ENCODE results near the gene TOMT. TPM values are rescaled to one million over a fixed set of nuclear protein-coding genes. Genes with fewer than 3 reads are reported as not detected.

Gene TOMT, protein sequence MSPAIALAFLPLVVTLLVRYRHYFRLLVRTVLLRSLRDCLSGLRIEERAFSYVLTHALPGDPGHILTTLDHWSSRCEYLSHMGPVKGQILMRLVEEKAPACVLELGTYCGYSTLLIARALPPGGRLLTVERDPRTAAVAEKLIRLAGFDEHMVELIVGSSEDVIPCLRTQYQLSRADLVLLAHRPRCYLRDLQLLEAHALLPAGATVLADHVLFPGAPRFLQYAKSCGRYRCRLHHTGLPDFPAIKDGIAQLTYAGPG
- total RNA-seq (not detected in 2 replicates), polyA plus RNA-seq (not detected in 2 replicates)

DNA sequence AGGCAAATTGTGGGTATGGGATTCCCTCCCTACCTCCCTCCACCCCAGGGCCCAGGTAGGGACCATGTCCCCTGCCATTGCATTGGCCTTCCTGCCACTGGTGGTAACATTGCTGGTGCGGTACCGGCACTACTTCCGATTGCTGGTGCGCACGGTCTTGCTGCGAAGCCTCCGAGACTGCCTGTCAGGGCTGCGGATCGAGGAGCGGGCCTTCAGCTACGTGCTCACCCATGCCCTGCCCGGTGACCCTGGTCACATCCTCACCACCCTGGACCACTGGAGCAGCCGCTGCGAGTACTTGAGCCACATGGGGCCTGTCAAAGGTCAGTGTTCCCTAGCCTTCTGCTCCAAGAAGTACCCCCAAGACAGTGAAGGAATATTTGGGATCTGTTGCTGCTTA is at the start of gene TOMT:
TSS of gene TOMT (plus strand) at position 37 of the 400 bp plus-strand sequence. CDS start at position 65, 28 bp downstream.
- TF ChIP-seq, protein P1, sequence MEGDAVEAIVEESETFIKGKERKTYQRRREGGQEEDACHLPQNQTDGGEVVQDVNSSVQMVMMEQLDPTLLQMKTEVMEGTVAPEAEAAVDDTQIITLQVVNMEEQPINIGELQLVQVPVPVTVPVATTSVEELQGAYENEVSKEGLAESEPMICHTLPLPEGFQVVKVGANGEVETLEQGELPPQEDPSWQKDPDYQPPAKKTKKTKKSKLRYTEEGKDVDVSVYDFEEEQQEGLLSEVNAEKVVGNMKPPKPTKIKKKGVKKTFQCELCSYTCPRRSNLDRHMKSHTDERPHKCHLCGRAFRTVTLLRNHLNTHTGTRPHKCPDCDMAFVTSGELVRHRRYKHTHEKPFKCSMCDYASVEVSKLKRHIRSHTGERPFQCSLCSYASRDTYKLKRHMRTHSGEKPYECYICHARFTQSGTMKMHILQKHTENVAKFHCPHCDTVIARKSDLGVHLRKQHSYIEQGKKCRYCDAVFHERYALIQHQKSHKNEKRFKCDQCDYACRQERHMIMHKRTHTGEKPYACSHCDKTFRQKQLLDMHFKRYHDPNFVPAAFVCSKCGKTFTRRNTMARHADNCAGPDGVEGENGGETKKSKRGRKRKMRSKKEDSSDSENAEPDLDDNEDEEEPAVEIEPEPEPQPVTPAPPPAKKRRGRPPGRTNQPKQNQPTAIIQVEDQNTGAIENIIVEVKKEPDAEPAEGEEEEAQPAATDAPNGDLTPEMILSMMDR (IDR thresholded peaks at IDR 0.05; ENCODE audit: low read depth, low read length): no peak
- peaks cover 10% of the 10 kb centered on the region for H3K4me1 ChIP-seq (ENCODE audit: low read depth)
- no peak for DNase-seq (ENCODE audit: low read depth in 1 of 2, low spot score in 1 of 2)
- H3K27ac ChIP-seq: no peak within 1 kb of the TSS
- H3K9me3 ChIP-seq (ENCODE audit: low read depth): no peaks in the 10 kb centered on the region
- H3K27me3 ChIP-seq: no peaks in the 10 kb centered on the region
- no peaks in the 10 kb centered on the region for H3K36me3 ChIP-seq
- no peak within 1 kb of the TSS for H3K4me3 ChIP-seq

DNA sequence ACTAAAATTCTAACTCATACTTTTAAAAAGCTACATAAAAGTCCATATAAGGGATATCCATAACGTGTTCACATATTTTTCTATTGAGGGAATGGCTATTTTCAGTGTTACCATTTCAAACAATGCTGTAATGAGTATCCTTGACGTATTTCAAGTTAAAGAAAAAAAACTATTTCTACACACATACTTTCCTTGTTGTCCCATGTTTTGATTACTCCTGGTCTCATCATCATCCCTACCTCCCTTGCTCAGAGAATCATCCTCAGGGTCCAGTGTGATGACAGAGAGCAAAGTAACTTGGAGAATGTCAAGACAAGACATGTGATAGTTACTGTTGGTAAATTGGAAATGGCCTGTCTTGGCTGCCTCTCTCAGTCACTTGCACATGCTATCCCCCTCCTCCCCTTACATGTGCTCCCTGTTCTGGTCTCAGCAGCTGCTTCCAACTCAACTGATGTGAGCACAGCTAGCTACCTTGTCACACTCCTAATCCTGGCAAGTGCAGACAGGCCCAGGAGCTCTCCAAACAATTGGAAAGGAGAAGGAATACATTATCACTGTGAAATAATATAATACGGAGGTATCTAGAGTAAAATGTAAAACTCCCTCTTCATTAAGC is 47.2 kb upstream of the TOMT start:
- H3K36me3 ChIP-seq: no peaks in the 10 kb centered on the region
- H3K9me3 ChIP-seq (ENCODE audit: low read depth): no peaks in the 10 kb centered on the region
- H3K27ac ChIP-seq: no peak overlapping the region
- DNase-seq (ENCODE audit: low read depth in 1 of 2, low spot score in 1 of 2): no peak
- TF ChIP-seq, protein P1 (IDR thresholded peaks at IDR 0.05; ENCODE audit: low read depth, low read length): no peak
- H3K27me3 ChIP-seq: no peaks in the 10 kb centered on the region
- H3K4me1 ChIP-seq (ENCODE audit: low read depth): no peaks in the 10 kb centered on the region
- no peak overlapping the region for H3K4me3 ChIP-seq

DNA sequence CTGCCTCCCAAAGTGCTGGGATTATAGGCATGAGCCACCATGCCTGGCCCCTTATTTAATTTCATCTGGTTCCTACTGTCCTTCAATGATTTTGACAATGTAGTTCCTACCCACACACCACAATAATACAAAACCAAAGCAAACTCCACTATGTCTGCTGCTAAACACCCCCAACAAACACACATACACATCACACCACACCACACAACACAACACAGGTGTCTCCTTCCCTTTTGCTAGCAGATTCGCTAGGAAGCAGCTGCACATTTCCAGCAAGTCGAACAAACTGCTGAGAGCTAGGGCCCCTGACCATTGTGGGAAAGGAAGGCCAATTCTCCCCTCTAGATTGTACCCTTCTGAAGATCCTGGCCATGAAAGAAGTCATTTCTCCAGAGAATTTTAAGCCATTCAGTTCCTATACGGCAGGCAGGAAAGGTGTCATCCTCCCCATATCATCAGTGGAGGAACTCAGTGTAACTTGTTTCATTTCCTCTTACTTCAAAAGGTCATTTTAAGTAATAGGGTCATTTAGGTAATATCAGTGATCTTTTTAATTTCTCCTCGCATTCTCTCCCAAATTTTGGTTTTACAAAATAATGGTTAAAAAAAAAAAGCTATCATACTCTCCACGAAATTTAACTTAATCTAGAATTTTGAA is 43.9 kb upstream of the TOMT start:
- Histone ChIP-seq H3K9me3 (ENCODE audit: low read depth) (no peaks in the 10 kb centered on the region), H3K4me1 (ENCODE audit: low read depth) (no peaks in the 10 kb centered on the region), H3K27ac (no peak overlapping the region), H3K36me3 (no peaks in the 10 kb centered on the region), H3K4me3 (no peak overlapping the region), H3K27me3 (no peaks in the 10 kb centered on the region)
- DNase-seq (ENCODE audit: low read depth in 1 of 2, low spot score in 1 of 2): no peak
- TF ChIP-seq, protein P1 (IDR thresholded peaks at IDR 0.05; ENCODE audit: low read depth, low read length): no peak

DNA sequence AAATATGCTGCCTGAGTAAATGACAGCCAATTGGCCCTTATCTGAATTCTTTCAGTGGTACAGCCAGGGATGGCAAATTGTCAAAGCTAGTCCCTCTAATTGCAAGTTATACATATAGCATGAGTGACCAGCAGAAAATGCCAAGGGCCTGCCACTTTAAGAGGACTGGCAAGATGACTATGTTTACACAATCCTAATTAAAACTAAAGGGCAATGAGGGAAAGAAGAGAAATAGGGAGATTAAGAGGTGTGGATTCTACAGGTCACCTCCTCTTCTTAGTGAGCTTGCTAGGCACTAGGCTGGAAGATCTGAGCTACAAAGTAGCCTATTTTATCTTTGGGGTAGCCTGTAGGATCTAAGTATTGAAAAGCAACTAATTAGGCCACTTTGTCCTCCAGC is 38.9 kb upstream of the TOMT start:
- Histone ChIP-seq H3K9me3 (ENCODE audit: low read depth) (no peaks in the 10 kb centered on the region), H3K27ac (no peak overlapping the region), H3K4me3 (no peak overlapping the region), H3K27me3 (no peaks in the 10 kb centered on the region), H3K4me1 (ENCODE audit: low read depth) (peaks cover 16% of the 10 kb centered on the region), H3K36me3 (no peaks in the 10 kb centered on the region)
- DNase-seq (ENCODE audit: low read depth in 1 of 2, low spot score in 1 of 2): no peak
- TF ChIP-seq, protein P1 (IDR thresholded peaks at IDR 0.05; ENCODE audit: low read depth, low read length): no peak

DNA sequence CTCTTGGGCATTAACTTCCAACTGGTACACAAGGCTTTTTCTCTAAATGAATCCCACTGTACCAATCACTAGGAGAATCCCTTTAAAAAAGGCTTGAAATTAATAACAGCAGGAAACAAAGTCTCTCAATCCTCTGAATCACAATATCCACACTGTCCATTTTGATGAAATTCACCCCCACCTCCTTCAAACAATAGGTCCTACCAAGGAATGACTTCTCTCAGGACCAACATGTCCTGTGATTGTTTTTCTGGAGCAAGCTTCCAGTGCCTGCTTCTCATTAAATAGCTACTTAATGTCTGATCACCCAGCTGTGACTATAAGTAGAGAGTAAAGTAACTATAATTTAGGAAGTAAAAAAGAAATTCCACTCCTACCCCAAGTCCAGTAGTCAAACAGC is 38.5 kb upstream of the TOMT start:
- H3K4me3 ChIP-seq: no peak overlapping the region
- no peak for DNase-seq (ENCODE audit: low read depth in 1 of 2, low spot score in 1 of 2)
- no peaks in the 10 kb centered on the region for H3K27me3 ChIP-seq
- no peak overlapping the region for H3K27ac ChIP-seq
- H3K36me3 ChIP-seq: no peaks in the 10 kb centered on the region
- peaks cover 20% of the 10 kb centered on the region for H3K4me1 ChIP-seq (ENCODE audit: low read depth)
- no peaks in the 10 kb centered on the region for H3K9me3 ChIP-seq (ENCODE audit: low read depth)
- TF ChIP-seq, protein P1 (IDR thresholded peaks at IDR 0.05; ENCODE audit: low read depth, low read length): no peak

Data from cardiac muscle cell (in vitro differentiated cells and primary cell).